Heart right ventricle (tissue), 16 donors: ENCODE data around the gene ABCA7. TPM values are rescaled to one million over a fixed set of nuclear protein-coding genes. Genes with fewer than 3 reads are reported as not detected.

ENCODE experiments used
- ATAC-seq, 8 donors: fragments of 200-7000 bp; cut with Tn5 transposase; one replicate each; pipeline ENCODE4 v1.9.1; 2020; ENCODE audit warnings: mild to moderate bottlenecking in 8 of 8, moderate library complexity in 8 of 8, moderate number of reproducible peaks in 1 of 8
- DNase-seq, 2 donors: peaks; one replicate each; pipeline ENCODE4 v3.0.0-alpha.2; 2020
- H3K27ac ChIP-seq, 10 donors: fragments of 200-600 bp; sonication (generic) in 2 of 10; one replicate each; pipeline versions ENCODE4 v1.5.0 to v1.8.0; 2020 to 2022; ENCODE audit warnings: mild to moderate bottlenecking in 3 of 10
- H3K27me3 ChIP-seq, 7 donors: fragments of 200-600 bp; one replicate each; pipeline ENCODE4 v1.8.0; 2021 to 2022; ENCODE audit warnings: mild to moderate bottlenecking in 2 of 7
- H3K36me3 ChIP-seq, 9 donors: fragments of 200-600 bp; sonication (generic) in 1 of 9; one replicate each; pipeline versions ENCODE4 v1.5.0 to v1.8.0; 2020 to 2022; ENCODE audit warnings: mild to moderate bottlenecking in 2 of 9
- H3K4me1 ChIP-seq, 9 donors: fragments of 200-600 bp; sonication (generic) in 1 of 9; one replicate each; pipeline versions ENCODE4 v1.5.0 to v1.8.0; 2020 to 2022; ENCODE audit warnings: mild to moderate bottlenecking in 4 of 9
- H3K4me3 ChIP-seq, 10 donors: fragments of 200-600 bp; sonication (generic) in 2 of 10; one replicate each; pipeline versions ENCODE4 v1.5.0 to v1.8.0; 2020 to 2022; ENCODE audit warnings: mild to moderate bottlenecking in 7 of 10, moderate library complexity in 2 of 10
- H3K9me3 ChIP-seq, 11 donors: fragments of 200-600 bp in 10 of 11; sonication (generic) in 2 of 11; one replicate each; pipeline versions ENCODE4 v1.5.0 to v1.8.0; 2013 to 2022; ENCODE audit warnings: mild to moderate bottlenecking in 2 of 11, control low read depth in 1 of 11, moderate library complexity in 1 of 11
- CTCF ChIP-seq, 9 donors: fragments of 200-600 bp; sonication (generic) in 2 of 9; IDR thresholded peaks; one replicate each; pipeline versions ENCODE4 v1.5.0 to v1.8.0; 2021 to 2022; ENCODE audit warnings: antibody characterized with exemption in 9 of 9, mild to moderate bottlenecking in 5 of 9, moderate library complexity in 1 of 9
- WGBS, 2 donors: extraction: QIAGEN DNeasy Blood & Tissue Kit; methylation state at CpG; one replicate each; pipeline ENCODE4 v1.1.7; 2013; ENCODE audit warnings: inconsistent platforms in 1 of 2; 5-methylcytosine and 5-hydroxymethylcytosine counted together
- intact Hi-C, 10 donors: fragments of 100-400 bp; cut with DNase I; formaldehyde crosslinking; loops; one replicate each; pipeline versions ENCODE4 v1.11.1 to v1.14.2; 2022
- polyA plus RNA-seq, 2 donors: library from polyadenylated mRNA; stranded (reverse); fragments of 200-250 nt; gene quantifications; one replicate each; pipeline ENCODE4 v1.2.3, GENCODE V29; 2013
- total RNA-seq, 10 donors: library from RNA; stranded (reverse); fragmentation: NEBNext Ultra II Directional in 3 of 10; extraction: Animal tissue kit (Norgen Biotek cat#: 25700) in 3 of 10; gene quantifications; one replicate each; pipeline versions ENCODE4 v1.2.1 to v1.2.4, GENCODE V29; 2021 to 2023
- donor health status: Arrhythmogenic right ventricular cardiomyopathy.
- donor health status: ischemic (EF 13 %, LVEDD 7.1; RV severe dilation, severe dysfunction).
- donor health status: healthy with polysubstance abuse.
- donor health status: DM: no; HTN: yes; CAD: no.
- donor health status: DM: no; HTN: no; CAD: no.
- donor health status: ischemic (EF 25% LVEDD 6.9; RV normal size, moderate dysfunction).
- donor health status: ischemic (EF 25% LVEDD 5.7; RV mildly dilated, moderate dysfunction).
- donor health status: healthy.
- donor health status: DM: yes; HTN: yes; CAD: no.
- donor health status: Ischemic cardiomyopathy.
- donor health status: ischemic (EF 35%, LVEDD 5.7; RV mildly dilated, moderate dysfunction).
- donor health status: nonischemic (EF 11% LVEDD 7.7; RV severe dilation, severe dysfunction).
- donor health status: DM: yes; HTN: yes; CAD: no.
- donor health status: PGD.
- donor health status: ischemic (EF 29% LVEDD 5.4; RV normal size, mild dysfunction).
- donor health status: nonischemic (EF 23%, LVEDD 6.1; RV moderate dilation, normal function).

Gene ABCA7
- total and polyA plus RNA-seq, 12 donors: 2.7 to 23.4 (median 5.6) TPM

- DNase-seq (no peak), ATAC-seq (no peak)
- no peaks in the 10 kb centered on the region for H3K27me3 ChIP-seq
- no peak overlapping the region for H3K4me3 ChIP-seq
- TF ChIP-seq CTCF (IDR thresholded peaks at IDR 0.05): no peak
- 90 to 91% methylated on average over 73 to 77 of the region's 77 CpGs for WGBS, 2 donors
- peaks cover 0 to 15% (median 0%) of the 10 kb centered on the region in 9 donors for H3K36me3 ChIP-seq
- H3K9me3 ChIP-seq: no peaks in the 10 kb centered on the region
- peaks cover 0 to 1% (median 0%) of the 10 kb centered on the region in 9 donors for H3K4me1 ChIP-seq
- intact Hi-C loops: loop anchor here in 2 of 10 donors (1.0 to 10.0 kb wide), 2 partner anchors 48 to 88 kb away; partner anchors contain the start of gene POLR2E (in 2 of the 2)
- no peak overlapping the region for H3K27ac ChIP-seq
Measured at GRCh38 chr19:1046836-1047695, 7.2 kb downstream of the ABCA7 start.

GRCh38 chr19:1047696-1048147 lies 7.8 kb downstream of the ABCA7 start:
- Histone ChIP-seq H3K4me1 (no peaks in the 10 kb centered on the region), H3K9me3 (no peaks in the 10 kb centered on the region), H3K27me3 (no peaks in the 10 kb centered on the region), H3K27ac (no peak overlapping the region), H3K36me3 (peaks cover 0 to 15% (median 0%) of the 10 kb centered on the region in 9 donors), H3K4me3 (no peak overlapping the region)
- ATAC-seq: no peak
- WGBS, 2 donors: 88 to 91% methylated on average over 20 of the region's 20 CpGs
- no peak for TF ChIP-seq CTCF (IDR thresholded peaks at IDR 0.05)
- intact Hi-C loops: loop anchor here in 2 of 10 donors (1.0 to 10.0 kb wide), 2 partner anchors 47 to 88 kb away; partner anchors contain the start of gene POLR2E (in 2 of the 2)
- DNase-seq: no peak

- intact Hi-C loops: loop anchor here in 2 of 10 donors (10.0 kb wide), 1 partner anchor 46 kb away; the partner anchor contains the start of gene POLR2E (in 2 of the 2)
- ATAC-seq (no peak), DNase-seq (no peak)
- Histone ChIP-seq H3K36me3 (peaks cover 0 to 20% (median 0%) of the 10 kb centered on the region in 9 donors), H3K9me3 (no peaks in the 10 kb centered on the region), H3K4me3 (no peak overlapping the region), H3K27ac (no peak overlapping the region), H3K27me3 (no peaks in the 10 kb centered on the region), H3K4me1 (no peaks in the 10 kb centered on the region)
- TF ChIP-seq CTCF (IDR thresholded peaks at IDR 0.05): no peak
- 92 to 93% methylated on average over 16 to 17 of the region's 17 CpGs for WGBS, 2 donors
Measured at GRCh38 chr19:1049106-1049505, 9.2 kb downstream of the ABCA7 start.

GRCh38 chr19:1049800-1050199 lies 9.9 kb downstream of the ABCA7 start:
- no peak overlapping the region for H3K4me3 ChIP-seq
- intact Hi-C loops: loop anchor here in 2 of 10 donors (10.0 kb wide), 1 partner anchor 45 kb away; the partner anchor contains the start of gene POLR2E (in 2 of the 2)
- no peak for TF ChIP-seq CTCF (IDR thresholded peaks at IDR 0.05)
- H3K4me1 ChIP-seq: no peaks in the 10 kb centered on the region
- DNase-seq (no peak), ATAC-seq (no peak)
- H3K36me3 ChIP-seq: peaks cover 0 to 27% (median 0%) of the 10 kb centered on the region in 9 donors
- H3K9me3 ChIP-seq: peaks cover 0 to 5% (median 0%) of the 10 kb centered on the region in 11 donors
- WGBS, 2 donors: 60 to 63% methylated on average over 8 to 11 of the region's 11 CpGs
- H3K27ac ChIP-seq: no peak overlapping the region
- no peaks in the 10 kb centered on the region for H3K27me3 ChIP-seq
